Superior temporal gyrus (tissue), 1 donor: ENCODE results near the gene PLEKHA7.
"Not testable (repeated sequence)": the region's sequence is repeated elsewhere in the genome, so short reads cannot be mapped to it uniquely, and the experiment has no call there.

Source experiments
- DNase-seq: peaks from one replicate; pipeline ENCODE4 v3.0.0-alpha.2; 2016; ENCODE audit errors: extremely low spot score

The PLEKHA7 gene

GRCh38 chr11:17014321-17014832 is at the start of gene PLEKHA7:
PLEKHA7 (minus strand) TSS chr11:17014414; CDS start chr11:17014401, 13 bp downstream.
- DNase-seq, result no peak

GRCh38 chr11:17063171-17064002 is 49.2 kb upstream of the PLEKHA7 start:
- DNase-seq, result peak; percentile 73

GRCh38 chr11:17051146-17051545 is 36.9 kb upstream of the PLEKHA7 start:
- not testable (repeated sequence) for DNase-seq

DNA sequence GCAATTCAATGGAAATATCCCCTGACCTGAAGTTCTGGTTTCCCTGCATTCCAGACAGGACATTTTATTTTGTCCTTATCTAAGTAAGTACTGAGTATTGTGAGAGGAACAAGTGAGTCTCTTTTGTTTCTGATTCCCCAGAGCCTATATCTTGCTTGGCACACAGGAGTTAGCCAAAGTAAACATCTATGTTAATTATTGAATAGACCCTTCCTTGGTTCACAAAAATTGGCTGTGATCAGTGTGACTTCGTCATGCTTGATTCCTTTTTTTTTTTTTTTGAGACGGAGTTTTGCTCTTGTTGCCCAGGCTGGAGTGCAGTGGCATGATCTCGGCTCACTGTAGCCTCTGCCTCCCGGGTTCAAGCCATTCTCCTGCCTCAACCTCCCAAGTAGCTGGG is 34.3 kb upstream of the PLEKHA7 start:
- DNase-seq, result not testable (repeated sequence)

DNA sequence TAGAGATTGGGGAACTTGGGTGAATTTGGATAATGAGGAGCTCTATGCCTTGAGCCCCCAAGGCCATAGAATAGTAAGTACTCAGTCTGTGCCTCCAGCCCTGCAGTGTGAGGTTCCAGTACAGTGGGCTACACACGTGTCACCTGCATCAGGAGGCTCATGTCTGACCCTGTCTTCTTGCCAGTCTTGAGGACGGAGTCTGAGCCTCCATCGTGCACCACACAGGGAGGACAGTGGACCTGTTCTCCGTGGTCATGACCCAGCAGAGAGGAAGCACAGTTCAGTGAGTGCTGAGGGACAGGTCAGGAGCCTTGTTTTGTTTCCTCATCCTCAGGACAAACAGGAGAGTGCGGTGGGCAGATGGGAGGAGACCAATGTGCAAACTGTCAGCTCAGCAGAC is 32.5 kb upstream of the PLEKHA7 start:
- DNase-seq, result no peak

- no peak for DNase-seq
Measured at GRCh38 chr11:17036666-17037658, 22.7 kb upstream of the PLEKHA7 start.

GRCh38 chr11:17034027-17034426 is 19.8 kb upstream of the PLEKHA7 start:
- not testable (repeated sequence) for DNase-seq

- DNase-seq, result no peak
Measured at GRCh38 chr11:17026487-17027082, 12.4 kb upstream of the PLEKHA7 start.

- no peak for DNase-seq
Measured at GRCh38 chr11:17024924-17025323, 10.7 kb upstream of the PLEKHA7 start.

GRCh38 chr11:17021511-17021910 is 7.3 kb upstream of the PLEKHA7 start:
- no peak for DNase-seq

GRCh38 chr11:17020831-17021230 is 6.6 kb upstream of the PLEKHA7 start:
- no peak for DNase-seq

DNA sequence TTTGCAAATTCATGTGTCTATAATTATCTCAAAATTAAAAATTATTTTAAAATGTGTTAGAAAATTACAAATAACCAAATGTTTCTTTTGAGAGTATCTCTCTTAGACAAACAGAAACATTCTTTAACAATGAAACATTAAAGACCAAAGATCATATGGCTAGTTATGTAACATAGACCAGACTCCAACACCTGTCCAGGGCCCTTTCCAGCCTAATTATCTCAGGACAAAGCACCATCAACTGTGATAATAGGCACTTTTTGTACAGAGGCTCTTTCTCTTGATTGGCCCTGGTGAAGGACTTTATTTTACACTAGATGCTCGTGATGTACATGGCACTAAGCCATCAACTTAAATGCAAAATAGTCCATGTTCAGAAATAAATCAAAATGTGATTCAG is 5.0 kb upstream of the PLEKHA7 start:
- no peak for DNase-seq

GRCh38 chr11:17015627-17016126 is 1.5 kb upstream of the PLEKHA7 start:
- no peak for DNase-seq

- DNase-seq, result no peak
Measured at GRCh38 chr11:17014833-17015626, 816 bp upstream of the PLEKHA7 start.

GRCh38 chr11:17013548-17014320 is 480 bp downstream of the PLEKHA7 start:
- DNase-seq, result no peak

DNA sequence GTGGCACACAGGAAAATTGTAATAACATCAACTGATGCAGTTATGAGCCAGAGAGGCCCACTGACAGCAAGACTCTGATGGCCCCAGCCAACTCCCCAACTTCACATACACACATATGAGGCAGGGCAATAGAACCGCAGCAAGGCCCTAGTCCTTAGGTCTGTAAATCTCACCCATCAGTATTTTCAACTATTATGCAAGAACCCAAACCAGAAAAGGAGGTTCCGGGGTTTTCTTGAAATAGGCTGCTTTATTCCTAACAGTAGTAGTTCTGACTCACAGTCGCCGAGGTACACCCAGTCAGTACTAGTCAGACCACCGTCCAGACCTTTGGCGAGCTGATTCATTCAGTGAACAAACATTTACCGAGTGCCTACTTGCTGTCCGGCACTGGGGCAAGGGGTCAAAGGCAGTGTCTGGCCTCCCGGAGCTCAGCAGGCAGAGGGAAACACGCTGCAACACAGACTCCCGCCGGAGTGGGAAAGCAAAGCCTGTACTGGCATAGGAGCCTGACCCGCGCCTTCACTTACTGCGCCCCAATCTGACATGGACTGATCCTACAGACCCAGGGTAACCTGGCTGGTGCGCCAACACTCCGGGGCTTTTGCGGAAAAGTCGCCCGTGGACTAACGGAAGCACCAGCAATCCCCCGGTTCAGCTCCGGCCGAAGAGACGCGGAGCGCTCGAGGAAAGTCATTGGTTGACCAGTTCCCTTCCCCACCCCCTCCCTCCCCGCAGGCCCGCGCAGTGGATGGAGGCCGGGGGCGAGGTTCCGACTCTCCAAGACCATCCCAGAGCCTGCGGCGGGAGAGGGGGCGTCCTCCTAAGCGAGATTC is 1.3 kb downstream of the PLEKHA7 start:
- no peak for DNase-seq

DNA sequence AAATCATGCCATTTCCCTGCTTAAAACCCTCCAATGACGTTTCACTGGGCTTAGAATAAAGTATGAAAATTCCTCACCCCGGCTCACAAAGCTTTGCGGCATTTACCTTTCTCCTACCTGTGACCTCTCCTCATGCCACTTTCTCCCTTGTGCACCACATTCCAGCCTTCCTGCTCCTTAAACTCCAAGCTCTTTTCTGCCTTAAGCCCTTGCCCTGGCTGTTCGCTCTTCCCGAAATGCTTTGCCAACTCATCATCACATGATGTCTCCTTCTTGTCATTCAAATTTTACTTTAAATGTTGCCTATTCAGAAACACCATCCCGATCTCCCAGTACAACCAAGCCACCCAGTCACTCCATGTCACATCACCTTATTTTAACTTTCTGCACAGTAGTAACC is 2.0 kb downstream of the PLEKHA7 start:
- no peak for DNase-seq

DNA sequence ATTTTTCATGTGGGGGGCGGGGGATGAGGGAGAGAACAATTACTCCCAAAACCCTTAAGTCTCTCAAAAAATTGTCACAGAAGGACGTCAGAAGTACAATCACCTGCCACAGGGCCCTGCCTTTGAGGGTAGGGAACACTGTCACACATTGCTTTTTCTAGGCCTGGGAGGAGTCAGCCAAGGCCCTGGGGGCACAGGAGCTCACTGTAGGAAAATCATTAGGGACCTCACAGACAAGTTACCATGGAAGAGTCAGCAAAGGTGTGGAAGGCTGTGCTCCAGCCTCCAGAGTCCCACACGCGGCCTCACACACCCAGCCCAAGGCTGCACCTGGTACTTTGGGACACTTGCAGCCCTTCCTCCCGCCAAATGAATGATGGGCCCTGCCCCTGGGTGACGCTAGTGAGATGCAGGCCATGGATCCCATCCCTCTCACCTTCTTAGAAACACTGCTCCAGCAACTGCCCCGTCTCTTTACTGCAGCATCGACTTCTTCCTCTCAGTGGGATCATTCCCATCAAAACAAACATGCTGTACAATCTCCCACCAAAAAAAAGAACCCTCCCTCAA is 3.3 kb downstream of the PLEKHA7 start:
- DNase-seq, result no peak

GRCh38 chr11:17008099-17008498 is 6.1 kb downstream of the PLEKHA7 start:
- no peak for DNase-seq
